HG03064 (cell line): ENCODE data around the gene SEC16B.
"Not testable (repeated sequence)": the region's sequence is repeated elsewhere in the genome, so short reads cannot be mapped to it uniquely, and the experiment has no call there.

Experiments used
- ATAC-seq: cut with Tn5 transposase; IDR thresholded peaks from one replicate; pipeline ENCODE4 v1.9.1; 2021; ENCODE audit warnings: low read depth; ENCODE audit not compliant: unreplicated experiment

The SEC16B gene

GRCh38 chr1:177969825-177970371, at the start of gene SEC16B:
TSS of gene SEC16B (minus strand) at chr1:177970058. CDS start at chr1:177967981, 2,077 bp downstream.
- ATAC-seq: no peak

- no peak for ATAC-seq
Measured at GRCh38 chr1:178019622-178020021, 49.8 kb upstream of the SEC16B start.

- no peak for ATAC-seq
Measured at GRCh38 chr1:178019208-178019607, 49.4 kb upstream of the SEC16B start.

- no peak for ATAC-seq
Measured at GRCh38 chr1:178017517-178017916, 47.7 kb upstream of the SEC16B start.

GRCh38 chr1:178011864-178012503, 42.1 kb upstream of the SEC16B start:
- no peak for ATAC-seq

- ATAC-seq: no peak
Measured at GRCh38 chr1:178011465-178011828, 41.6 kb upstream of the SEC16B start.

GRCh38 chr1:178010674-178011464, 41.0 kb upstream of the SEC16B start:
- ATAC-seq: no peak

GRCh38 chr1:178006043-178006442, 36.2 kb upstream of the SEC16B start:
- ATAC-seq: no peak

- no peak for ATAC-seq
Measured at GRCh38 chr1:178005450-178005849, 35.6 kb upstream of the SEC16B start.

GRCh38 chr1:178004926-178005391, 35.1 kb upstream of the SEC16B start:
- ATAC-seq: no peak

- ATAC-seq: no peak
Measured at GRCh38 chr1:177998696-177999631, 29.1 kb upstream of the SEC16B start.

GRCh38 chr1:177996957-177997356, 27.1 kb upstream of the SEC16B start:
- ATAC-seq: no peak

GRCh38 chr1:177995369-177995768, 25.5 kb upstream of the SEC16B start:
- no peak for ATAC-seq

GRCh38 chr1:177986281-177986680, 16.4 kb upstream of the SEC16B start:
- ATAC-seq: not testable (repeated sequence)

- ATAC-seq: no peak
Measured at GRCh38 chr1:177984761-177985160, 14.9 kb upstream of the SEC16B start.

GRCh38 chr1:177984136-177984525, 14.3 kb upstream of the SEC16B start:
- ATAC-seq: no peak

GRCh38 chr1:177983482-177984135, 13.8 kb upstream of the SEC16B start:
- ATAC-seq: no peak

GRCh38 chr1:177983077-177983476, 13.2 kb upstream of the SEC16B start:
- ATAC-seq: no peak

GRCh38 chr1:177981200-177981599, 11.3 kb upstream of the SEC16B start:
- no peak for ATAC-seq

GRCh38 chr1:177979272-177979671, 9.4 kb upstream of the SEC16B start:
- ATAC-seq: no peak
